CD4-positive, alpha-beta T cell treated with Interleukin-15 for 1 hour (primary cell): Measurements from ENCODE around the gene TEAD1.

Source experiments
- DNase-seq: peaks from one replicate; pipeline ENCODE4 v3.0.0-alpha.2; 2020

The TEAD1 gene

DNA sequence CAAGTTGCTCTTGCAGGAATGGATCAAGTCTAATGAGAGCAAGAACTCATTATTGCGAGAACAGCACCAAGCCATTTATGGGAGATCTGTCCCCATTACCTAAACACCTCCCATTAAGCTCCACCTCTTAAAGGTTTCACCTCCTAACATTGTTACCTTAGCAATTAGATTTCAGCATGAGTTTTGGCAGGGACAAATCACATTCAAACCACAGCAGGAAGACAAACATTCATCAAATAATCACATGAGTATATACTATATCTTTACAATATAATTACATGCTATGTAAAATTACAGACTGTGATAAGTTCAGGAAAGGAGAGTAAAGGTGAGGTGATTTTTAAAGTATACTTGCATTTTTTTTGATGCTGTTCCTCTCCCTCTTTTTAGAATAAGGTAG is 6.6 kb upstream of the TEAD1 start:
- no peak for DNase-seq

DNA sequence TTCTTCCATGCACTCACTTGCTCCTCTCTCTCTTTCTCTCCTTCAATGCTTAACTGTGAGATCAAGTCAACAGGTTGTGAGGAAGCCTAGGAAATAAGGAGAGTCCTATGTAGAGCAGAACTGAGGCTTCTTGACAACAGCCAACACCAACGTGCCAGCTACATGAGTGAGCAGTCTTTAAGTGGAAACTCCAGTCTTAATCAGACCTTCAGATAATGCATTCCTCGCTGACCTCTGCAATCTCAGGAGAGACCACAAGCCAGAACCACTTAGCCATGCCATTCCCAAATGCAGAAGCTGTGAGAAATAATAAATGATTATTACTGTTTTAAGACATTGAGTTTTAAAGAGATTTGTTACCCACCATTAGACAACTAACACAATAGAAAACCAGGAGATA is 6.1 kb upstream of the TEAD1 start:
- no peak for DNase-seq

DNA sequence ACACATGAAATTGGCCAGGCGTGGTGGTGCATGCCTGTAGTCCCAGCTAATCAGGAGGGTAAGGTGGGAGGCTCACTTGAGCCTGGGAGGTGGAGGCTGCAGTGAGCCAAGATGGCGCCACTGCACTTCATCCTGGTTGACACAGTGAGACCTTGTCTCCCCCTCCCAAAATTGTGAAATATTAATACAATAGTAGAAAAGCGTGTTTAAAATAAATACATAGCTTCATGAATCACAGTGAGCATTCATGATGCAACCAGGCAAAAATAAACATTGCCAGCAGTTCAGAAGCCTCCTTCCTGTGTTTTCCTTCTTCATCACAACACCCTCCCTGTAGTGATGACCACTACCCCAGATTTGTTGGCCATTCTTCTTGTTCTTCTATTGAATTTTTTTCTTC is 4.3 kb upstream of the TEAD1 start:
- DNase-seq, result no peak

DNA sequence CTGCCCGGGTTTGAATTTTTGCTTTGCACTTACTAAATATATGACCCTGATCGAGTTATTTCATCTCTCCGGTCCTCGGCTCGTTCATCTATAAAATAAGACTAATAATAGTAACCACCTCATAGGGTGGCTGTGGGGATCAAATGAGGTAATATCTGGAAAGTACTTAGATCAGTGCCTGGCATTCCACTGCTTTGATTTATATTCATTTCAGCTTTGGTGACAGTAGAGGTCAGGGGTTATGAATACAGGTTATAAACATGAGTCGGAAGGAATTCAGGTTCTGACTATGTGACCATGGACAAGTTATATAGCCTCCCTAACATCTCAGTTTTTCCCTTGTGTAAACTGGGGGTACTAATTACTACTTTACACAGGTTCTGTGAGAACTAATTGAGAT is 2.9 kb upstream of the TEAD1 start:
- no peak for DNase-seq

DNA sequence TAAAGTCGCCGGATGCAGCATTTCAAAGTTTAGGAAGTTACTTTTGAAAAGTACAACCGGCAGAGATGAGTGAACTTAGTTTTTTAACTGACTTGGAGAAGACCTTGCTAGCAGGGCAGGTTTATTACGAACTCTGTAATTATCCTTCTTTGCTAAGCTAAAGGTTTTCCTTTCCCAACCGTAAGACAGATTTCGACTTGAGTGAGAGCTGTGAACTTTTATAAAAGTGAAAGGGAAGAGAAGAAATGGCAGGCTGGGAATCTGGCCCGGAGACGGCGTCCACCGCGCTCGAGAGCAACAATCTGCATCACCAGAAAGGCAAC is 659 bp upstream of the TEAD1 start:
- no peak for DNase-seq

DNA sequence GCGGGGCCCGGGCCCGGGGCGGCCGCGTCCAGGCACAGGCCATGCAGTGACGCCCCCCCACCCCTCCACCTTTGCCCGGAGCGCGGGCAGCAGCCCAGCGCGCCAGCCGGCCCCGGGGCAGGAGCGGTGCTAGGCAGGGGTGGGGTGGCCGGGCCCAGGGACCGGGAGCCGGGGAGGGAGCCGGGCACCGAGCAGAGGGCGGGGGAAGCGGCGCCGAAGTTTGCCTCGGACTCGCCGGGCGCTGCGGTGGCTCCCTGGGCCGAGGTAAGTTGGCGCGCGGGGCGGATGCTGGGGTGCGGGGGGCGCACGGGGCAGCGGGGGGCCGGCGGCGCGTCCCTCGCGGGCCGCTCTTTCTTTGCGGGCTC is 332 bp downstream of the TEAD1 start:
- DNase-seq, result no peak

DNA sequence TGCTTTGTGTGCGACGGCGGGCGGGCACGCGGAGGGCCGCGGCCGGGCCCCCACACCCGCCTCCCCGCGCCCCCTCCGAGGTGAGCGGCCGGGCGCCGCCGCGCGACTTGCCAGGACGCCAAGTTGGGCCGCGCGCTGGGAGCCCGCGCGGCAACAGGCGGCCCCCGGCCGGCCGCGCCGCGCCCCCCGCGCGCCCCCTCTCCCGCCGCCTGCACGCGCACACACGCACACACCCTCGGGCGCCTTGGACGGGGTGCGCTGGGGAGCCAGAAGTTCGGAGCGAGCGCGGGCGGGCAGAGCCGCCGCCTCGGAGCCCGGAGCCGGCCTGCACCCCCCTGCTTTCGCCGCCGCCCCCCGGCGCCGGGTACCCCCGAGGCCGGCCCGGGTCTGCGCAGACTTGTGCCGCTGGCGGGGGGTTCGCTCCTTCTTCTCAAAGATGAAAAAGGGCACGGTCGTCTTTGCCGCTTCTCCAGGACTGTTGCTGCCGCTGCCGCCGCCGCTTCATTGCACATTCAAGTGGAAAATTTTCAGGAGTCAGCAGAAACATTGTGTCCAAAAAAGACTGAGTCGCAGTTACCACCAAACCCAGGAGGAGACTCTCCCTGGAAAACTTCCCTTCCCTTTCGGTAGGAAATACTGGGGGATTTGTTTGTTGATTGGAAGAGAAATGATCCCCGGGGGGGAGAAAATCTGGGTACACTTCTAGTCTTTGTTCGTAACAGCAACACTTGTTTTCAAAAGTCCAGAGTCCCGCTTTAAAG is 895 bp downstream of the TEAD1 start:
- no peak for DNase-seq

DNA sequence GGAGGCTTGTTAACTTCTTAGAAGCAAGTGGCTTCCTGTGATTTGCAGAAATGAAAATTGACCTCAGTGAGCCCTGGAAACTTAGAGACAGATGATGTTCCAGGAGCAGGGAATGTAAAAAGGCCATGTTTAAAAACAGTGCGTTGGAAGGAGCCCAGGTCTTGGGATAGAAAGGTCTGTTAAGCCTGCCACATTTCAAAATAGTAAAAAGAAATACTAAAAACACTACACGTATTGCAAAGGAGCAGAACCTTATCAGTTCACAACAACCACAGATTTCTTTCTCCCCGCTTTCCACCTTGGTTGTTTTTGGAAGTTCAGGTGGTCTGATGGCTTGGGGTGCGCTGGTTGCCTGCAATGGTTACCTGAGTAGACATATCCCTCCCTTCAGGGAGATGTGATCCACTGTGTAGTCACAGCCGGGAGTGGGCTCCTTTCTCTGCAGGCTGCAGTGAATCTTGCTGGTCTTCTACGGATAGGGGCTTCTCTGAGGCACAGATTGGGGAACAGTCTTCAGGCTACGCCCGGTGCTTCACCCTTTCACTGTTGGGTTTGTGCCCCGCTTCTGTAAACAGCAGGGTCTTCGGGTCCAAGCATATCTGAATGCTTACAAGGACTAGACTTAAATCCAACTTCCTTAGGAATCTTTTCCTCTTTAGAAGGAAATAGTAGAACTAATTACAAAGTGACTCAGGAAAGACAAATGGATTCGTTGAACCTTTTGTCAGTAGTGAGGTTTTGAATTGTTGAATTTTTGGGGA is 1.9 kb downstream of the TEAD1 start:
- no peak for DNase-seq

DNA sequence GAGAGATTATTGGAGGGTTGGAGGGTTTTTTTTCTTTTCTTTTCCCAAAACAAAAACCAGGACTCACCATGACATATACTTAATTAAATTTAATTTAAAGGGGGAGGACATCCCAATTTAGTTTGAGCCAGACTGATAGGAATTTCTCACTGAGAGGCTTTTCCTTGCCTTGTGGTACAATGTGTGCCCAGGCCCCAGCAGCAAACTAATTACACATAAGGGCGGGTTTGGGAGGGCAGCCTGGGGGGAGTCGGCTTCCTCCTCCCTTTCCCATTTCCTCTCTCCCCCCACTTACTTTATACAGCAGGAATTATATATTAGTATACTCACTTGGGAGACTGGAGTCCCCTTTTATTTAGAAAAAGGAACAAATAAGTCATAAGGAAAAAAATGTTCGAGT is 2.9 kb downstream of the TEAD1 start:
- DNase-seq, result no peak

DNA sequence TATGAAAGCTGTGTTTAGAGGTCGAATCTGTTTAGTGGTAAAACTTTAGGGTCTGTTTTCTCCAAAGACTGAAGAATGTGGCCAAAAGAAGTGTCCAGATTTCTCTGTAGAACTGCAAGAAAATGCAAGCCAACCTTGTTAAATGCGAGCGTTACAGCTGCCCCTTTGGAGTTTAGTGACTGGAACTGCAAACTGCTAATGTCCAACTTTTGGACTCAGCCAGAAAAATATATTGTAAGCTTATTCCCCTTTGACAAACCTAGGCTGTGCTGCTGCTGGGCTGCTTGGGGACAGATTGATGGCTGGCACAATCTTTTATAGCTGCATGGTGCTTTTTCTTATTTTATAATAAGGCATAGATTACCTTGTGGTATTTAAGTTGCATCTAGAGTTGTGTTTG is 3.9 kb downstream of the TEAD1 start:
- DNase-seq, result no peak

DNA sequence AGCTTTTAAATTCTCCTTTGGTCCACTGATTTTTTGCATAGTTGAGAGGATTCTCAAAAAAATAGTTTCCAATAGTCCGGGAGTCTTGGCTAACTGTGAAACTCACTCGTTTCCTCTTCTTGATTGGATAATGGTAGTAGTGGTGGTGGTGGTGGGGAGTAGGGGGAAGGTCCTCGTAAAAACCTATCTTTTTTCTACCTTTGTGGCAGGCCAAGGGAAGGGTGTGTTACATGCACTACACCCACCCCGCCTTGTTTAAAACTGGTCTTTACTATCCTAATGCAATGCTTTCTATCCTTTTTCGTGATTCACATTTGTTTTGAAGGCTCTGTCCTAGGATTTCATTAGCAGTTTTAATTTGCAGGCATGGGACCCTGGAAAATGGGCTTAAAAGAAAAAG is 4.8 kb downstream of the TEAD1 start:
- no peak for DNase-seq

DNA sequence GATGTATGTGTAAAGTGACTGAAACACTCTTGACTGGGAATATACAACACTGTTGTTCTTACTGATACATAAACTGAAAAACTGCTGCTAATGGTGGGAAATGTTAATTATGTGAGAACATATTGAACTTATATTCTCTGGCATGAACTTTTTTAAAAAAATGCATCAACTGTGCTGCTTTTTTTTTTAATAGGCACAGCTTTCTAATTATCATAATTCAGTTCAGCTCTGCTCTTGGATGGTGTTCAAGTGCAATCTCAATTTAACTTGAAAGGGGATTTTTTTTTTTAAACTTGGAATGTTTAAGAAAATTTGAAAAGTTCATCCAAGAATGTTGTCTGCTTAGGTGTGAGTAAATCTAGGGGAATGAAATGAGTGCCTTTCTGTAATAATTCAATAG is 5.2 kb downstream of the TEAD1 start:
- no peak for DNase-seq

DNA sequence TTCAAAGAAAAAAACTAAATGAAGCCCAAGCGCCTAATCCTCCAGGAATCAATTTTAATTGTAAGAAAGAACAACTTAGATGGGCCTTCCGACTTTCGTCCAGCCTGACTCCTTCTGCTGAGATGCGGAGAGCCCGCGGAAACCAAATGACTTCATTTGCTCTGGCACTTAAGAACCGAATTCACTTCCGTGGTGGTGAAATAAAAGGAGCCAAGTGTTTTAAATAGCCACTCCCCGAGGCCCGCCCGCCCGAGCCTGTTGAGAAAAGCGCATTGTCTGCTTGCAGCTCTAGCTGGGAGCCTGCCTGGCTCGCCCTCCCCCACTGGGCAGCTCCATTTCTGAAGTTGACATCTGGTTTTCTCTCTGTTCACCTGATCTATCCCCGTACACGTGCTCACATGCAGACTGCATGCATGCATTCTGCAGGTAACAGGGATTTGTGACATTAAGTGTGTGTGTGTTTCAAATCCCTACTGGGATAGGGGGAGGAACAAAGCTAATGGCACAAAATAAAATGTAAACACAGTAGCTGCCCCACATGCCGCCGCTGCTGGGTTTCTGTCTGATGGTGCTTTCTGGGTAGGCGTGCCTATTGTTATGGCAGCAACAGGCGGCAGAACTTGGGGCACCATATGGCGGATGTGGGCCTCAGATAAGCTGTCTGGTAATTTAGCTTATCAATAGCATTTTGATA is 6.2 kb downstream of the TEAD1 start:
- DNase-seq, result no peak

DNA sequence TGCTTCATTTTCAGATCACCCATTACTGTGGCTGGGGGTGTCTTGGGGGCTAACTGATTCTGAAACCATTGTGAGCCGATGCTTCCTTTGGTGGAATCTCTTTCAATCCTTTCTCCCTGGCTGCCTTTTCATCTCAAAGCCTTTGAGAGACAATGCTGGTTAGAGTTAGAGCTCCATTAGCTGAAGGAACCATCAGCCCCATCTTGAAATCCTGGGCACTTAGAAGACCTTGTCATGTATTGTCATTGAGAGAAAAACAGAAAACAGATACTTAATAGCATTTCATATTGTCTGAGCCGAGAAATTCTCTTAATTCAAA is 6.7 kb downstream of the TEAD1 start:
- DNase-seq, result no peak

DNA sequence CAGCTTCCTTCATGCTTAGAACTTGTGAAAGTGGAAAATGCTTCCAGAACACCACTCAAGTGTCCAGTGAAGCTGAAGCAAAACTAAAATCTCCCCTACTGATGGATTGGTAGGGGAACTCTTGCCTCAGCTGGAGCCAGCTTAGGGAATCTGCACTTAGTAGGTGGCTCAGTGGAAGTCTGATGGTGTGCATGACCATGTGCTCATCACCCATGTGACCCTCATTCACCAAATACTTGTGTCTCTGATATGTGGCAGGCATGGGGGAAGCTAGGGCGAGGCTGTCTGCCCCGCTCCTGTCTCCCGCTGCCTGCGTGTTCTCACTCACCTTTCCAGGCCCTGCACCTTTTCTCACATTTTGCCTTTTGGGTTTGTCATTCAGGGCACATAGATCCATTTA is 7.2 kb downstream of the TEAD1 start:
- DNase-seq, result no peak

DNA sequence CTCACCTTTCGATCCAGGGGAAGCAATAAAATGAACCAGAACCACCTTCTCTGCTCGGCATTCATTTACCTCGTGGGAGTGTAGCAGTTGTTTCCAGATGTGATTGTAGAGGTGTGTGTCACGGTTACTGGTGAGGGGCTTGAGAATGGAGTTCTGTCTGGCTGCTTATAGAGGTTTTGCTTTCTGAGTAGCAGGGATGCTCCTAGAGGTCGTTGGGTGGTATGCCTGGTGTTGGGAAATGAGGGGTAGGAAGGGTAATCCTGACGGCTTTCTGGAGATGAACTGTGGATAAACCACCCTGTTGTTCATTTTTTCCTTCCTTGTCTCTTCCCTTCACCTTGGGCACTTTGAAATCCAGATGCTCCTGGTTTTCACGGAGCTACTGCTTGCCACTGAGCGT is 8.1 kb downstream of the TEAD1 start:
- DNase-seq, result no peak

DNA sequence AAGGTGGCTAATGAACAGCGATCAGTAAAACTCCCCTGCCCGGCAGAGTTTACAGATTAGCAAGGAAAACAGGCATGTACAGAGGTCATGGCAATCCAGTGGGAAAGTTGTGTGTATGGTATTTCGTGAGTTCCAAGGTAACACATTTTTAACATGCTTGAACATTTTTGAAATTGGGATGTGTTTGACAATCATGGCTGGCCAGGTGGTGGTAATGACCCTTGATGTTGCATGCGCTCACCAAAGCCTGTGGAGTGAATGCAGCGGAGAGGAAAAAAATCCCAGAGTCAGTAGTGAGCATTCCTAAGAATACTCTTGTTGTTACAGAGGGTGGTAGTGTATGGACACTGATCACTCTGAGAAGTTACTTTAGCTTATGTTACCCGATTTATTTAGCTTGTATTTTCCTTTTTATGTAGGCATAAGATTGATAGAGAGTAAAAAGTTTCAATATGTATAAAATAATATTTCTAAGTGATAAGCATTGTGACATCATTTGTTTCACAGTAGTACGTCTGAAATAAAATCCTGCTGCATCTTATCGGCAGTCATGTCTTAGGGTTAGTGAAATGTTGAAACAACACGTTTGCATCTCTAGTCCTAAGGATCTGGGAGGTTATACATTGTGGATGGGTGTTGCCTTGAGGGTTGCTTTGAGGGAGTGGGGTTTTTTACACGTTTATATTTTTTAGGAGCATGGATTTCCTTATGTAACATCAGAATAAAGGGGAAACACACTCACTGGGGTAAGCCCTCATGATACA is 8.7 kb downstream of the TEAD1 start:
- DNase-seq, result no peak

DNA sequence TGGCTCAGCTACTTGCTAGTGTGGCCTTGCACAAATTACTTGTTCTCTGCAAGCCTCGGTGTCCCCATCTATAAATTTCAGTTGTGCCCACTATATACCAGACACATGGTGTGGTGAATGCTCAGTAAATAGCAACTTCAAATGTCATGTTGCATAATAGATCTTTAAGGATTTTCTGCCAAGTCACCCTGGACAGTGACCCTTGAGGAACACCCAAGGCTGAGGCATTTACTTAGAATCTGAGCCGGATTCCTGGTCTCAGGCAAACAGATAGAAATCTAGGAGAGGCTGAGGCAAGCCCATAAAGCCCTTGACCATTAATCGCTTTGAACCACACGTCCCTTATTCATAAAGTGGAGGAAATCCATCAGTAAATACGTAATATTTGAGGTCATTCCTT is 9.7 kb downstream of the TEAD1 start:
- no peak for DNase-seq

DNA sequence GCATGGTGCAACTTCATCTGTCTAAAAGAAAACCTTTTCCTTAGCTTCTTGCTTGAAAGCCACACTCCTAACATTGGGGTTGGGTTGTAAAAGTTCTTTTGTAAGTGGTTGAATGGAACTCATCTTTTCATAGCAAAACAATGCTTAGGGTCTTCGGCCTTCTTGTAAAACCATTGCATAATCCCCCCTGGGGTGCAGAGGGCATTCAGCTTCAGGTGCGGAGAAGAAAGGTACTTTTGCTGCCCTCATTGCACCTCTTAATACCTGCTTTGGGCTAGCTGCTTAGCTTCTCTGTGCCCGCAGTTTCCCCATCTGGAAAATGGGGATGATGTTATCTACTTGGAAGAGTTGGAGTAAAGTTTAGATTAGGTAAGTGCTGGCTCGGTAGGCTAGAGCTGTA is 10.1 kb downstream of the TEAD1 start:
- no peak for DNase-seq

DNA sequence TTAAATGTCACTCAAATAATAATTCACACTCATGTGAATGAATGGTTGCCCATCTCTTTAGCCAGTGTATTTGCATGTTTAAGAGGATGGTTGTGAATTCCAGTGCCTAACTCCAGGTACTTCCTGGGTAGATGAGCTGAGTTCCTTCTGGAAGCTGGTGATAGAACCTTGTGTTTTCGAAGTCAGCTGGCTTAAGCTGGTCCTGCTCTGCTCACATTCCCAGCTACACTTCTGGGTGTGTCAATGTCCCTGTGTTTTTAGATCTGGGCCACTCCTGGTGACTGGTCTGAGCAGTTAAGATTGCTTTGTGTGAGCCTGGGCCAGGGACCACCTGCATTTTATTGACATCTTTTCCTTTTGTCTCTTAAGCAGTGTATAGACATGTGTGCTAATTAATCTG is 10.6 kb downstream of the TEAD1 start:
- no peak for DNase-seq

DNA sequence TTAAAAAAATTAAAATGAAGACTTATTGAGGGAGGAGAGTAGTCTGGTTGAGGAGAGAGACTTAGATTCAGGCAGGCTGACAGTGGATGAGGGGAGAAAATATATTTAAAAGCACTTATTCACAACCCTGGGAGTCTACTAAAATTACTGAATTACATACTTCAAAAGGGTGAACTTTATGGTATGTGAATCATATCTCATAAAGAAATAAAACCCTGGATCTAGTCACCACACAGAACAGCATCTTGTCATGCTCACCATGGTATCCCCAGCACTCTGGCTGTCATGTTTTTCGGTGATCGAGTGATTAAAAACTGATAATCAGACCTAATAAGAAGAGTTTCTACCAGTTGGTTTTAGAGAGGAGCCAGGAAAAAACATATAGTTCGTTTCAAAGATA is 11.0 kb downstream of the TEAD1 start:
- DNase-seq, result no peak

DNA sequence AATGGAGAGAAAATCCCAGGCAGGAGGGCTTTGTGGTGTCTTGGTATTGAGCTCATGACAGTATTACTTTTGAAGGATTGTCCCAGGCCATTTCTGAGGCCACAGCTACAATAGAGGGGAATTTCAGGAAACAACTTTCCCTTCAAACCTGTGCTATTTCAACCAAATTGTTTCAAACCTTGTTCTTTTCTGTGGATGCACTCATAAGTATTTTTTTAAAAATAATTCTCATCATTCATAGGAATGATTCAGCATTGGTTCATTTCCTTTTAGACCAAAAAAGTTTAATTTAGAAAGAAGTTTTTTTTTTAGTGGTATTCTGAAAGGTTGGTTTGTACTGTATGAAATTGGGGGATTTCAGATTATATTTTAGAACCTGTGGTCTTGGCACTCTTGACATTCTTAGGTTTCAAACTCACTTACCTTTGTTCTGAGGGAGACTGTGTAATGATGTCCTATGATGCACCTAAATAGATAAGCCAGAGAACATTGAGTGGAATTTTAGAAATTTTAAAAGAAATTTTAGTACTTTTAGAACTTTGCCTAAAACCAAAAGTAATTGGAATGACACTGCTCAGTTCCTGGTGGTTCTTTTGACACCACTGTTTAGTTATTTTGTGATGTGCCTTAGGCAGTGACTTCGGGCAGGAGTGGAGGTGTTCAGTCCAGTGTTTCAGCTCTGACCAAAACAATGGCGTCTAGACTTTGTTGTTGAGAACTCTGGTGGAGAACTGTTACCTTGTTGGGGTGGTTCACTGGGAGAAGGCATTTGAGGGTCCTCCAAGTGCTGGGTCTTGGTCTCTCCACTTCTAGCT is 12.2 kb downstream of the TEAD1 start:
- DNase-seq, result no peak

DNA sequence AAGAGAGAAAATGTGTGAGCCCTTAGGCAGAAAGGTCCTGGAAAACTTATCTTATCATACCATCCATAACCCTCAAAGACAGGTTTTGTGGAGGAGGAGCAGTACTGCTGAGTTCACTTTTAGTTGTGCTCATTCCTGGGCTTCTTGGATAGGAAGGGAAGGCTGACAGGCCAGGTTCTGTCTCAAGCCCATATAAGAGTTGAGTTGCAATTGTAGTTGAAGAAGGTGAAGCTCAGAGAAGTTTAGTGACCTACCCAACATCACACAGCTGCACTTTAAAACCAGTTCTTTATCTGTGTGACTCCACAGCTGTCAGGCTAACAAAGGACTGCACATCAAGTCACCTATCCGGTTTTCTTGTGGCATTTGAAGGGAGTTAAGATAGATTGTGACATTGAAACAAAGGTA is 13.0 kb downstream of the TEAD1 start:
- DNase-seq, result no peak
